ENCODE results near the gene WARS2.

- TF ChIP-seq POLR2AphosphoS5 (IDR thresholded peaks at IDR 0.05; ENCODE audit: low read depth, low read length) = no peak
- TF ChIP-seq TAF1 (IDR thresholded peaks at IDR 0.05; ENCODE audit: borderline replicate concordance, insufficient read depth, low read length) = no peak
- no peak for TF ChIP-seq SIN3A (IDR thresholded peaks at IDR 0.05; ENCODE audit: borderline replicate concordance, insufficient read depth, low read length)
- TF ChIP-seq REST (IDR thresholded peaks at IDR 0.05; ENCODE audit: insufficient read depth in 1 of 2, low read depth in 2 of 2, low read length in 2 of 2) = no peak
- no peak for TF ChIP-seq FOXP2 (optimal IDR thresholded peaks at IDR 0.05; ENCODE audit: borderline replicate concordance, extremely low read depth, extremely low read length, insufficient read depth)
These were observed 6.0 kb upstream of the WARS2 start for GRCh38 chr1:119146466-119146865.
